ENCODE data around the gene GGT1.

GGT1 gene

DNA sequence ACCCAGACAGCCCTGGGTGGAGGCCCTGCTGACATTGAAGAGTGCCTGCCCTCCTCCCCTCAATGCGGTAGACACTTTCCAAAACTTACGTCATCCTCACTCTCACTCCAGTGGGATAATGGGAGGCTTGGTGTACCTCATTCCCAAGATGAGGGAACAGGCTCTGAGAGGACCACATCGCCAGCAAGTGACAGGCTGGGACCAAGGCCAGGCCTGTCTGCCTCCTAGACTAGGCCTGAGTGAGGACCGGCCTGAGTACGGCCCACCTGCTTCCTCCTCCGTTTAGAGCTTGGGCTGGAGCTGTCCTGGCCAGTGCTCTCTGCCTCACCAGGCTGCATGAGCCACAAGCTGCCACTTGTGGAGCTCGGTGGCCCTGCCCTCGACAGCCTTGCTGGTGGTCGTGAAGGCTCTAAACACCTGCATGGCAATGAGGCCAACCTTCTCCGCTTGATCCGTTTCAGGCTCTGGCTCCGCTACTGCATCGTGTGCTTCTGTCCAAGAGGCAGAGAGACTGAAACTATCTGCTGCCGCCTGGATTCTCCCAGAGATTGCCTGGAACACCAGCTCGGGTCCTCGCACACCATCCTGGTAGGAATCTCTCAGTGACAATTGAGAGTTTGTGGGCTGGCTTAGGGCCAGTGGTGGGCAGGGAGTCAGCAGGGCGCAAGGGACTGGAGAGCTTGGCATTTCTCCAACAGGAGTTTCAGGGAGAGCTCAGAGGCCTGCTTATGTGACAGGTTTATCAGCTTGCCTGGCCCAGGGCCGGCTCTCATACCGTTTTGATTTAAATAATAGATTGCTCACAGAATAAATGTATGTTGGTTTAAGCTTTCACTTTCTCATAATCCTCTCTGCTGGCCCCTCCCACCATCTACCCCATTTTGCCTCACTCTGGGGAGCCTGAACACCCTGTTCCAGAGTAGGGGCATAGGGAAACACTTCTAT lies 19.5 kb upstream of the GGT1 start:
- Histone ChIP-seq H3K4me1 (peaks cover 12% of the 10 kb centered on the region), H3K9me3 (no peaks in the 10 kb centered on the region), H3K36me3 (no peaks in the 10 kb centered on the region), H3K27me3 (no peaks in the 10 kb centered on the region), H3K4me3 (ENCODE audit: low read depth, low read length) (no peak overlapping the region; the same call in 1 of the 2 replicates)
- peak; percentile 86 for DNase-seq
- TF ChIP-seq CTCF (IDR thresholded peaks at IDR 0.05; ENCODE audit: low read depth, low read length): no peak

DNA sequence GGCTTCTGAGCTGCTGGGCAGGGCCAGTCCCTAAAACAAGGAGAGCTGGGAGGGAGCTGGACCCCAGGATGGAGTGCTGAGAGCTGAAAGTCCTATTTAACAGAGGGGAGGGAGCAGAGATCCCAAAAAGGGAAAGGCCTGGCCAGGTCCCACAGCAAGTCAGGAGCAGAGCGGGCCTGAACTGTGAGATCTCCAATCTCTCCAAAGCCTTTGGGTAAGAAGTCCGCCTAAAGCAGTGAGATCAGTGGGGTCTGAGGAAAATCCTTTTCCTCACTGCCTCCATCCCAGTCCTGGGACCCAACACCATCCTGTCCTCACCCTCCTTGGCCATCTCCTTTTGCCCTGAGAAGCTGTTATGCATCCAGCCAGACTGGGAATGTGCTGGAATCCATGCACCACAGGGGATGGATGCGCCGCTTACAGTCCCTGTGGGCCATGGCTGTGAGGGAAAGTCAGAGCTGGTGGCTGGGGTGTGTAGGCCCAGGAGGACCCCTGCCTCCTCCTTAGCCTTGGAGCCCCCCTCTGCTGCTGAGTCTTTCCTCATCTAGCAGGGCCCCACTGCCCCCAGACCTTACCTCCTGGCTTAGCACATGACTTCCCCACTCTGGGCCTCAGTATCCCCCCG lies 18.7 kb upstream of the GGT1 start:
- H3K9me3 ChIP-seq: no peaks in the 10 kb centered on the region

GRCh38 chr22:24584871-24585411 lies 18.1 kb upstream of the GGT1 start:
- no peak for DNase-seq
- Histone ChIP-seq H3K4me1 (peaks cover 18% of the 10 kb centered on the region), H3K27me3 (no peaks in the 10 kb centered on the region), H3K9me3 (no peaks in the 10 kb centered on the region), H3K36me3 (no peaks in the 10 kb centered on the region), H3K4me3 (ENCODE audit: low read depth, low read length) (no peak overlapping the region)
- no peak for TF ChIP-seq CTCF (IDR thresholded peaks at IDR 0.05; ENCODE audit: low read depth, low read length)

More for the DNA sequence above, 18.7 kb upstream of the GGT1 start:
- Histone ChIP-seq H3K36me3 (no peaks in the 10 kb centered on the region), H3K27me3 (no peaks in the 10 kb centered on the region), H3K4me3 (ENCODE audit: low read depth, low read length) (no peak overlapping the region), H3K4me1 (peaks cover 18% of the 10 kb centered on the region)
- no peak for DNase-seq
- no peak for TF ChIP-seq CTCF (IDR thresholded peaks at IDR 0.05; ENCODE audit: low read depth, low read length)

- Histone ChIP-seq H3K36me3 (no peaks in the 10 kb centered on the region), H3K27me3 (no peaks in the 10 kb centered on the region), H3K4me3 (ENCODE audit: low read depth, low read length) (no peak overlapping the region), H3K4me1 (peaks cover 18% of the 10 kb centered on the region), H3K9me3 (no peaks in the 10 kb centered on the region)
- TF ChIP-seq CTCF (IDR thresholded peaks at IDR 0.05; ENCODE audit: low read depth, low read length): no peak
- no peak for DNase-seq
These were observed 17.5 kb upstream of the GGT1 start for GRCh38 chr22:24585461-24585860.

DNA sequence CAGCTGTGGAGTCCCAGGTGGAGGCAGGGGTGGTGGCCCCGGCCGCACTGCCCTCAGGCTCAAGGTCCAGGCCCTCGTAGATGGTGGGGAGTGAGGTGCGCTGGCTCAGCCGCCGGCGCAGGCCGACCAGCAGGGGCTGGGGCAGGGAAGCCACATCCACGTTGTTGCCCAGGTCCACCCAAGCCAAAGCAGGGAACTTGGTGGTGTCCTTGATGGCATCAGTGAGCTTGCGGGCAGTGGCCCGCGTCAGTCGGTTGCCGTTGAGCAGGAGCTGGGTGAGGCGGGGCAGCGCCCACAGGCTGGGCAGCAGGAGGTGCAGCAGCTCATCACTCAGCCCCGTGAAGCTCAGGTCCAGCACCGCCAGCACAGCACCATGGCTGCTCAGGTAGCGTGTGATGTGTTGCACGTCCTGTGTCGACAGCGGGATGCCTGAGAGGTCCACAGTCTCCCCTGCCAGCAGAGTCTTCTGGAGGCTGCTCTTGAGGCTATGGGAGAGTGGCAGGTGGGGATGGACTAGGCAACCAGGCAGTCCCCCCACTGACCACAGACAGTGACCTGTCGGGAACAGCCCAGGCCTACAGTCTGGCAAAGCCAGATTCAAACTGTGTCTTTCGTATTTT lies 17.0 kb upstream of the GGT1 start:
- no peaks in the 10 kb centered on the region for H3K9me3 ChIP-seq
- peaks cover 18% of the 10 kb centered on the region for H3K4me1 ChIP-seq
- no peaks in the 10 kb centered on the region for H3K36me3 ChIP-seq
- H3K4me3 ChIP-seq (ENCODE audit: low read depth, low read length): no peak overlapping the region
- TF ChIP-seq CTCF (IDR thresholded peaks at IDR 0.05; ENCODE audit: low read depth, low read length): no peak
- H3K27me3 ChIP-seq: no peaks in the 10 kb centered on the region
- no peak for DNase-seq
